Lower leg skin (tissue), 4 donors: ENCODE data around the gene RAB14. TPM values are rescaled to one million over a fixed set of nuclear protein-coding genes. Genes with fewer than 3 reads are reported as not detected.
"Not testable (repeated sequence)": the region's sequence is repeated elsewhere in the genome, so short reads cannot be mapped to it uniquely, and the experiment has no call there.

Experiments
- DNase-seq, 2 donors: peaks; one replicate each; pipeline ENCODE4 v3.0.0-alpha.2; 2019; ENCODE audit warnings: low spot score in 2 of 2
- H3K4me3 ChIP-seq: fragments of 200-600 bp; sonication (generic); 2 replicates; pipeline ENCODE4 v1.5.1; 2017; ENCODE audit warnings: mild to moderate bottlenecking, low read depth; ENCODE audit not compliant: poor library complexity, severe bottlenecking
- POLR2A ChIP-seq, 2 donors: fragments of 450-650 bp; IDR thresholded peaks; one replicate each; pipeline ENCODE4 v1.6.1; 2016 to 2017; ENCODE audit warnings: antibody characterized with exemption in 2 of 2, mild to moderate bottlenecking in 1 of 2, moderate library complexity in 1 of 2
- WGBS, 2 donors: methylation state at CpG; one replicate each; pipeline ENCODE4 v1.1.5; 2018; 5-methylcytosine and 5-hydroxymethylcytosine counted together
- intact Hi-C: fragments of 100-400 bp; cut with DNase I; formaldehyde crosslinking; loops from one replicate; pipeline ENCODE4 v1.15.0; 2023; ENCODE audit warnings: low total_unique reads
- total RNA-seq, 4 donors: library from RNA; depleted of rRNA; stranded (reverse); fragments of >200 nt; gene quantifications; one replicate each; pipeline ENCODE4 v1.1.0, GENCODE V29; 2016
- TF ChIP-seq, protein P1 (sequence below), 3 donors: fragments of 450-650 bp; IDR thresholded peaks; one replicate each; pipeline ENCODE4 v1.5.1; 2016; ENCODE audit warnings: antibody characterized with exemption in 3 of 3, mild to moderate bottlenecking in 3 of 3, moderate library complexity in 2 of 3

The RAB14 gene
- total RNA-seq, 4 donors from 2014 or later = 43.9 to 50.8 (median 49.6) TPM

DNA sequence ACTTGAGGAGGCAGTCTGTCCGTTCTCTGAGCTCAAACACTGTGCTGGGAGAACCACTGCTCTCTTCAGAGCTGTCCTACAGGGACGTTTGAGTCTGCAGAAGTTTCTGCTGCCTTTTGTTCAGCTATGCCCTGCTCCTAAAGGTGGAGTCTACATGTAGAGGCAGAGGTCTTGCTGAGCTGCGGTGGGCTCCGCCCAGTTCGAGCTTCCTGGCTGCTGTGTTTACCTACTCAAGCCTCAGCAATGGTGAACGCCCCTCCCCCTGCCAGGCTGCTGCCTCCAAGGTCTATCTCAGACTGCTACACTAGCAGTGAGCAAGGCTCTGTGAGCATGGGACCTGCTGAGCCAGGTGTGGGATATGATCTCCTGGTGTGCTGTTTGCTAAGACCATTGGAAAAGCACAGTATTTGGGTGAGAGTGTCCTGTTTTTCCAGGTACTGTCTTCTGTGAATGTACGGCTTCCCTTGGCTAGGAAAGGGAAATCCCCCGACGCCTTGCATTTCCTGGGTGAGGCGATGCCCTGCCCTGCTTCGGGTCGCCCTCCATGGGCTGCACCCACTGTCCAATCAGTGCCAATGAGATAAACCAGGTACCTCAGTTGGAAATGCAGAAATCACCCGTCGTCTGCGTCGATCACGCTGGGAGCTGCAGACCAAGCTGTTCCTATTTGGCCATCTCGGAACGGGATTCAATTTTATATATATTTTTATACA is 68.4 kb downstream of the RAB14 start:
- TF ChIP-seq POLR2A (IDR thresholded peaks at IDR 0.05) = no peak
- TF ChIP-seq, protein P1, sequence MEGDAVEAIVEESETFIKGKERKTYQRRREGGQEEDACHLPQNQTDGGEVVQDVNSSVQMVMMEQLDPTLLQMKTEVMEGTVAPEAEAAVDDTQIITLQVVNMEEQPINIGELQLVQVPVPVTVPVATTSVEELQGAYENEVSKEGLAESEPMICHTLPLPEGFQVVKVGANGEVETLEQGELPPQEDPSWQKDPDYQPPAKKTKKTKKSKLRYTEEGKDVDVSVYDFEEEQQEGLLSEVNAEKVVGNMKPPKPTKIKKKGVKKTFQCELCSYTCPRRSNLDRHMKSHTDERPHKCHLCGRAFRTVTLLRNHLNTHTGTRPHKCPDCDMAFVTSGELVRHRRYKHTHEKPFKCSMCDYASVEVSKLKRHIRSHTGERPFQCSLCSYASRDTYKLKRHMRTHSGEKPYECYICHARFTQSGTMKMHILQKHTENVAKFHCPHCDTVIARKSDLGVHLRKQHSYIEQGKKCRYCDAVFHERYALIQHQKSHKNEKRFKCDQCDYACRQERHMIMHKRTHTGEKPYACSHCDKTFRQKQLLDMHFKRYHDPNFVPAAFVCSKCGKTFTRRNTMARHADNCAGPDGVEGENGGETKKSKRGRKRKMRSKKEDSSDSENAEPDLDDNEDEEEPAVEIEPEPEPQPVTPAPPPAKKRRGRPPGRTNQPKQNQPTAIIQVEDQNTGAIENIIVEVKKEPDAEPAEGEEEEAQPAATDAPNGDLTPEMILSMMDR (IDR thresholded peaks at IDR 0.05) = no peak
- DNase-seq = peak in 1 of 2 donors; percentile 87
- H3K4me3 ChIP-seq = no peak overlapping the region
- 74 to 75% methylated on average over 19 of the region's 19 CpGs for WGBS, 2 donors
- intact Hi-C loops = no loop called here

DNA sequence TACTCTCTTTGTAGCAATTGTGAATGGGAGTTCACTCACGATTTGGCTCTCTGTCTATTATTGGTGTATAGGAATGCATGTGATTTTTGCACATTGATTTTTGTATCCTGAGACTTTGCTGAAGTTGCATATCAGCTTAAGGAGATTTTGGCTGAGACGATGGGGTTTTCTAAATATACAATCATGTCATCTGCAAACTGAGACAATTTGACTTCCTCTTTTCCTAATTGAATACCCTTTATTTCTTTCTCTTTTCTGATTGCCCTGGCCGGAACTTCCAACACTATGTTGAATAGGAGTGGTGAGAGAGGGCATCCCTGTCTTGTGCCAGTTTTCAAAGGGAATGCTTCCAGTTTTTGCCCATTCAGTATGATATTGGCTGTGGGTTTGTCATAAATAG is 72.3 kb downstream of the RAB14 start:
- DNase-seq, H3K4me3 ChIP-seq, intact Hi-C loops: not testable (repeated sequence)
- WGBS, 2 donors = 86 to 95% methylated on average over 3 of the region's 3 CpGs

Other genes starting within 250 kb of the RAB14 start
- 10 to 100 TPM in 1 of 4 donors, 1 to 10 TPM in 3; 2.0 to 14.9 (median 4.3) TPM for gene C5, start 151.6 kb downstream of the RAB14 start, total RNA-seq
- 10 to 100 TPM in 2 of 4 donors, 1 to 10 TPM in 2; 7.7 to 11.4 (median 9.0) TPM for gene CNTRL, start 126.9 kb downstream of the RAB14 start, total RNA-seq
- 1,000 to 10,000 TPM in 2 of 4 donors, 100 to 1,000 TPM in 2; 835 to 2,031 (median 1,042) TPM for gene GSN, start 66.3 kb upstream of the RAB14 start, total RNA-seq
- gene STOM, start 168.4 kb upstream of the RAB14 start, total RNA-seq = 100 to 1,000 TPM; 131 to 323 (median 208) TPM